Activated CD4-positive, alpha-beta memory T cell treated with anti-CD3 and anti-CD28 coated beads for 36 hours (primary cell): Measurements from ENCODE around the gene TINAG. TPM values are rescaled to one million over a fixed set of nuclear protein-coding genes. Genes with fewer than 3 reads are reported as not detected.
"Not testable (repeated sequence)": the region's sequence is repeated elsewhere in the genome, so short reads cannot be mapped to it uniquely, and the experiment has no call there.

ENCODE experiments used
- CTCF ChIA-PET: fragments of 350-600 bp; sonication (Branson Sonifier 250); formaldehyde crosslinking; loops from one replicate; lab custom pipeline; 2021; ENCODE audit warnings: antibody characterized with exemption, inconsistent platforms; lab: Charles Lee
- POLR2A ChIA-PET: fragments of 350-600 bp; sonication (Branson Sonifier 250); formaldehyde crosslinking; loops from one replicate; lab custom pipeline; 2021; ENCODE audit warnings: antibody characterized with exemption; lab: Charles Lee
- DNase-seq: peaks from one replicate; pipeline ENCODE4 v3.0.0-alpha.2; 2020
- H3K27ac Mint-ChIP-seq: one replicate; pipeline ENCODE4 v1.8.0; 2021; ENCODE audit warnings: mixed read lengths
- H3K27me3 Mint-ChIP-seq: one replicate; pipeline ENCODE4 v1.8.0; 2021; ENCODE audit warnings: mixed read lengths
- H3K36me3 Mint-ChIP-seq: one replicate; pipeline ENCODE4 v1.8.0; 2021; ENCODE audit warnings: mixed read lengths
- H3K4me1 Mint-ChIP-seq: one replicate; pipeline ENCODE4 v1.8.0; 2021; ENCODE audit warnings: low read depth, mixed read lengths
- H3K4me3 Mint-ChIP-seq: one replicate; pipeline ENCODE4 v1.8.0; 2021; ENCODE audit warnings: mild to moderate bottlenecking, mixed read lengths
- H3K9me3 Mint-ChIP-seq: one replicate; pipeline ENCODE4 v1.8.0; 2021; ENCODE audit warnings: mixed read lengths
- intact Hi-C: fragments of 100-400 bp; cut with micrococcal nuclease; formaldehyde crosslinking; loops from one replicate; pipeline ENCODE4 v1.15.1; 2023
- total RNA-seq, 2 experiments: library from RNA; stranded (reverse); gene quantifications; one replicate each; pipeline ENCODE4 v1.2.3, GENCODE V29; 2021

TINAG gene
- total RNA-seq, 2 experiments from 2014 or later = not detected

- H3K4me1 Mint-ChIP-seq = no peaks in the 10 kb centered on the region
- H3K36me3 Mint-ChIP-seq = no peaks in the 10 kb centered on the region
- CTCF ChIA-PET = no interaction called here
These were observed 7.4 kb downstream of the TINAG start for GRCh38 chr6:54315656-54316055.

GRCh38 chr6:54320871-54321270, 12.6 kb downstream of the TINAG start:
- intact Hi-C loops = no loop called here
- Mint-ChIP-seq H3K36me3 (no peaks in the 10 kb centered on the region), H3K9me3 (no peaks in the 10 kb centered on the region), H3K4me3 (no peak overlapping the region), H3K4me1 (no peaks in the 10 kb centered on the region), H3K27me3 (no peaks in the 10 kb centered on the region), H3K27ac (no peak overlapping the region)
- ChIA-PET CTCF (no interaction called here), POLR2A (no interaction called here)
- no peak for DNase-seq

More at GRCh38 chr6:54315656-54316055, 7.4 kb downstream of the TINAG start:
- H3K27ac Mint-ChIP-seq = no peak overlapping the region
- H3K4me3 Mint-ChIP-seq = no peak overlapping the region
- no peaks in the 10 kb centered on the region for H3K27me3 Mint-ChIP-seq
- intact Hi-C loops = no loop called here
- POLR2A ChIA-PET = no interaction called here
- H3K9me3 Mint-ChIP-seq = peaks cover 2% of the 10 kb centered on the region
- no peak for DNase-seq

GRCh38 chr6:54327631-54328030, 19.4 kb downstream of the TINAG start:
- H3K4me1 Mint-ChIP-seq = no peaks in the 10 kb centered on the region
- H3K9me3 Mint-ChIP-seq = peaks cover 27% of the 10 kb centered on the region
- no peak overlapping the region for H3K4me3 Mint-ChIP-seq
- intact Hi-C loops = no loop called here
- H3K36me3 Mint-ChIP-seq = no peaks in the 10 kb centered on the region
- POLR2A ChIA-PET = no interaction called here
- CTCF ChIA-PET = no interaction called here
- H3K27ac Mint-ChIP-seq = no peak overlapping the region
- no peaks in the 10 kb centered on the region for H3K27me3 Mint-ChIP-seq
- DNase-seq = no peak

GRCh38 chr6:54331571-54331970, 23.3 kb downstream of the TINAG start:
- peaks cover 30% of the 10 kb centered on the region for H3K9me3 Mint-ChIP-seq
- H3K27ac Mint-ChIP-seq, DNase-seq, H3K4me1 Mint-ChIP-seq, intact Hi-C loops, POLR2A ChIA-PET, H3K27me3 Mint-ChIP-seq, H3K4me3 Mint-ChIP-seq, H3K36me3 Mint-ChIP-seq, CTCF ChIA-PET: not testable (repeated sequence)

- Mint-ChIP-seq H3K9me3 (peaks cover 7% of the 10 kb centered on the region), H3K4me1 (no peaks in the 10 kb centered on the region), H3K36me3 (no peaks in the 10 kb centered on the region), H3K27me3 (no peaks in the 10 kb centered on the region), H3K4me3 (no peak overlapping the region), H3K27ac (no peak overlapping the region)
- CTCF ChIA-PET = no interaction called here
- DNase-seq = no peak
- intact Hi-C loops = no loop called here
- POLR2A ChIA-PET = no interaction called here
These were observed 27.6 kb downstream of the TINAG start for GRCh38 chr6:54335871-54336270.

- no peak for DNase-seq
- Mint-ChIP-seq H3K27ac (no peak overlapping the region), H3K36me3 (no peaks in the 10 kb centered on the region), H3K4me1 (no peaks in the 10 kb centered on the region), H3K9me3 (no peaks in the 10 kb centered on the region), H3K4me3 (no peak overlapping the region), H3K27me3 (no peaks in the 10 kb centered on the region)
- ChIA-PET POLR2A (no interaction called here), CTCF (interaction anchor here (0.6 kb wide), 1 partner anchor 30 kb away, joined by 3 read pairs; no protein-coding TSS in a partner anchor)
- intact Hi-C loops = no loop called here
These were observed 45.7 kb downstream of the TINAG start for GRCh38 chr6:54353975-54354374.

GRCh38 chr6:54354608-54355007, 46.4 kb downstream of the TINAG start:
- Mint-ChIP-seq H3K4me1 (no peaks in the 10 kb centered on the region), H3K9me3 (no peaks in the 10 kb centered on the region), H3K27ac (no peak overlapping the region), H3K27me3 (no peaks in the 10 kb centered on the region), H3K36me3 (no peaks in the 10 kb centered on the region), H3K4me3 (no peak overlapping the region)
- CTCF ChIA-PET = no interaction called here
- intact Hi-C loops = no loop called here
- DNase-seq = no peak
- POLR2A ChIA-PET = no interaction called here

GRCh38 chr6:54357141-54357540, 48.9 kb downstream of the TINAG start:
- intact Hi-C loops = no loop called here
- H3K27me3 Mint-ChIP-seq = no peaks in the 10 kb centered on the region
- no peaks in the 10 kb centered on the region for H3K4me1 Mint-ChIP-seq
- no peak overlapping the region for H3K4me3 Mint-ChIP-seq
- H3K36me3 Mint-ChIP-seq = no peaks in the 10 kb centered on the region
- no peaks in the 10 kb centered on the region for H3K9me3 Mint-ChIP-seq
- ChIA-PET POLR2A (no interaction called here), CTCF (no interaction called here)
- DNase-seq = no peak
- H3K27ac Mint-ChIP-seq = no peak overlapping the region

GRCh38 chr6:54361188-54361587, 52.9 kb downstream of the TINAG start:
- no peaks in the 10 kb centered on the region for H3K9me3 Mint-ChIP-seq
- H3K27ac Mint-ChIP-seq = no peak overlapping the region
- POLR2A ChIA-PET = no interaction called here
- H3K4me1 Mint-ChIP-seq = no peaks in the 10 kb centered on the region
- CTCF ChIA-PET = no interaction called here
- no peaks in the 10 kb centered on the region for H3K36me3 Mint-ChIP-seq
- intact Hi-C loops = no loop called here
- H3K4me3 Mint-ChIP-seq = no peak overlapping the region
- H3K27me3 Mint-ChIP-seq = no peaks in the 10 kb centered on the region
- DNase-seq = no peak

- Mint-ChIP-seq H3K36me3 (no peaks in the 10 kb centered on the region), H3K4me1 (no peaks in the 10 kb centered on the region), H3K9me3 (peaks cover 2% of the 10 kb centered on the region), H3K27ac (no peak overlapping the region), H3K27me3 (no peaks in the 10 kb centered on the region), H3K4me3 (no peak overlapping the region)
- intact Hi-C loops = no loop called here
- POLR2A ChIA-PET = no interaction called here
- no peak for DNase-seq
- CTCF ChIA-PET = no interaction called here
These were observed 53.5 kb downstream of the TINAG start for GRCh38 chr6:54361734-54362133.

GRCh38 chr6:54366667-54367327, 58.6 kb downstream of the TINAG start:
- H3K27ac Mint-ChIP-seq = no peak overlapping the region
- no peaks in the 10 kb centered on the region for H3K36me3 Mint-ChIP-seq
- peaks cover 2% of the 10 kb centered on the region for H3K9me3 Mint-ChIP-seq
- no peak overlapping the region for H3K4me3 Mint-ChIP-seq
- no peak for DNase-seq
- H3K27me3 Mint-ChIP-seq = no peaks in the 10 kb centered on the region
- POLR2A ChIA-PET = no interaction called here
- intact Hi-C loops = no loop called here
- H3K4me1 Mint-ChIP-seq = no peaks in the 10 kb centered on the region
- CTCF ChIA-PET = no interaction called here

GRCh38 chr6:54377776-54378175, 69.5 kb downstream of the TINAG start:
- no peaks in the 10 kb centered on the region for H3K36me3 Mint-ChIP-seq
- ChIA-PET POLR2A (no interaction called here), CTCF (no interaction called here)
- DNase-seq = no peak
- no peaks in the 10 kb centered on the region for H3K4me1 Mint-ChIP-seq
- intact Hi-C loops = no loop called here
- no peak overlapping the region for H3K27ac Mint-ChIP-seq
- no peak overlapping the region for H3K4me3 Mint-ChIP-seq
- H3K9me3 Mint-ChIP-seq = no peaks in the 10 kb centered on the region
- H3K27me3 Mint-ChIP-seq = no peaks in the 10 kb centered on the region

GRCh38 chr6:54386295-54386694, 78.1 kb downstream of the TINAG start:
- Mint-ChIP-seq H3K4me3 (no peak overlapping the region), H3K4me1 (no peaks in the 10 kb centered on the region), H3K27ac (no peak overlapping the region), H3K36me3 (no peaks in the 10 kb centered on the region), H3K27me3 (no peaks in the 10 kb centered on the region), H3K9me3 (no peaks in the 10 kb centered on the region)
- ChIA-PET POLR2A (no interaction called here), CTCF (no interaction called here)
- DNase-seq = no peak
- intact Hi-C loops = no loop called here
